ENCODE data around the gene KIZ.

KIZ gene

DNA sequence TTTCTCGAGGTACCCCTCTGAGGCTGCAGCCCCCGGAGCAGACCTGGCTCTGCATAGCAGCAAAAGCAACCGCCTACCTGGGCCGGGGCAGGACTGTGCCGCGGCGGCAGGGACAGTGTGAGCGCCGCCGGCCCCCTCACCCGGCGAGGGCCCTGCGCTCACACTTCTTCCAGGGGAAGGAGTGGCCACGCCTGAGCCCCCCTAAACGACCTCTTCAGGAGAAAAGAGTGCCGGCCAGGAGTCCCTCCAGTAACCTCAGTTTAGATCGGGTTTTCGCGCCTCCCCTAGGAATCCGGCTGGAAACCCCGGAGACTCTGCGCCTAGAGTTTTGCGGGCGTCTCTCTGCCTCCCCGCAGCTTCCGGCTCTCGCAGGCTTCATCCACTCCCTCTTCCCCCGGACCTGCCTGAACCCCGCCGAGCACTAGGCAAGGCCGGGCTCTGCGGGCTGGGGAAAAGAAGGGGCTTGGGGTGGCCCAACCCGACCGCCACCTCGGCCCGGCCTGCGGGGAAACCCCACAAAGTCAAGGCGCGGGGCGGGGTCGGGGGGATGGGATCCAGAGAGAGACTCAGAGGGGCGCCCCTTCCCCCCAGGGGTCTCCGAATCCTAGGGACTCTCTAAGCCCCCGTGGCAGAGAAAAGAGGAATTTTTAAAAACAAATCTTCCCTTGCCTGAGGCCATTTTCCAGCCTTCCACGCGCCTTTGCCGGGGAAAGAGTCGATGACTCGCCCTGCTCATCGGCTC, 20.3 kb upstream of the KIZ start:
- no peak for DNase-seq

DNA sequence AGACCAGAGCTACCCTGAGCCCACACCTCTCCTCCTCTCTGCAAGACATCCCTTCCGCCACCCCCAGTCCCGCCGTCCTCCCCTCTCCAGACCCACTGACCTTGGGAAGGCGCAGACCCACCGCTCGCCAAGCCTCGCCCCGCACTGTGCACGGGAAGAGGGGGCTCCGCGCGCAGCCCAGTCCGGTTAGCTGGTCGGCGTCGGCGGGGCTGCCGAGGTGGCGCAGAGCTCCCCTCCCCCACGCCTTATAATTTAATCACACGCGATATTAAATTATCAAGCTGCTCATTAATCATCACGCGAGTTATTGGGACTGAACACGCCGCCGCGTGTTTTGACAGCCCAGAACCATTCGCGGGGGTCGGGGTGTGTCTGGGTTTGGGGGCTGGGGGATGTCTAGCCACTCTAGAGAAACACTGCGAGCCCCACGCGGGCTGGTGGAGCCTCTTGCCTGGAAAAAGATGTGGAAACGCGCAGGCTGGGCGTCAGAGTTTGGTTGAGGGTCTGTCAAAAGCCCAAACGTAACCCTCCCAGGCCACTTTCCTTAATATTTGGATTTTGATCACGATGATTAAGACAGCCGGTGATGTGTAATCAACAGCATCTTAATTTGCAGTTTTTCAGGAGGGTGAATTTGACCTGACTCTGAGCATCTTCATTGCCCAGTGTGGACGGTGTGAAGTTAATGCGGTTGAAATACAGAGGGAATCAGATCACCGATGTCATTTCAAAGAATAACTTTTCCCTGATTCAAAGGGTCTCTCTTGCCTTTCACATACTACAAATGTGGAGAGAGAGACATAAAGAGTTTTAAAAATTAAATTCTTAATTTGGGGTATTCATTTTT, 19.5 kb upstream of the KIZ start, which contains the start of gene LINC00237:
LINC00237 (minus strand) TSS at position 188 of the 847 bp plus-strand sequence.
- DNase-seq: no peak

DNA sequence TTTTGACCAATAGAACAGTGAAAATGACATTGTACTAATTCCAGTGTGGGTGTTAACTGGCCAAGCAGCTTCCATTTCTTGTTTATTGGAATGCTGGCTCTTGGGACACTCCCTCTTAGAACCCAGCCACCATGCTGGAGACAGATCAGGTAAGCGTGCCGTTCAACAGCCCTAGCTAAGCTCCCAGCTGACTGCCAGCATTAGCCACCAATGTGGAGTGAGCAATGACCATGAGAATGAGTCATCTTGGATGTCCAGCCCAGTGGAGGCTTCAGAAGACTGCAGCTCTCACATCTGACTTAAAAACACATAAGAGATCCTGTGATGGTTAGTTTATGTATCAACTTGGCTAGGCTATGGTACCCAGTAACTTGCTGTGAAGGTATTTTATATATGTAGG, 16.7 kb upstream of the KIZ start:
- DNase-seq: no peak

DNA sequence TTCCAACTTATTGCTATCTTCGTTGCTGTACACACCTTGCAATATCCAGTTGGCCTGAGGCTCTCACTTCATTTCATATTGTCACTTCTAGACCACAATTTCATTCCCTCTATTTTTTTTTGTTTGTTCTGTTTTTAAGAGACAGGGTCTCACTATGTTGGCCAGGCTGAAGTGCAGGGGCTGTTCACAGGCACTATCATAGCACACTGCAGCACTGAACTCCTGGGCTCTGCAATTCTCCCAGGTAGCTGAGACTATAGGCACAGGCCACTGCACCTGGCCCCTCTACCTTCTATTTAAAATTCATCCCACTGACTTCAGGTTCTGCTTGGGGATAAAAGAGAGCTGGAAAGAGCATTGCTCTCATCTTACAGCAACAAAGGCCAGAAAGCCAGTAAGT, 15.1 kb upstream of the KIZ start:
- no peak for DNase-seq

DNA sequence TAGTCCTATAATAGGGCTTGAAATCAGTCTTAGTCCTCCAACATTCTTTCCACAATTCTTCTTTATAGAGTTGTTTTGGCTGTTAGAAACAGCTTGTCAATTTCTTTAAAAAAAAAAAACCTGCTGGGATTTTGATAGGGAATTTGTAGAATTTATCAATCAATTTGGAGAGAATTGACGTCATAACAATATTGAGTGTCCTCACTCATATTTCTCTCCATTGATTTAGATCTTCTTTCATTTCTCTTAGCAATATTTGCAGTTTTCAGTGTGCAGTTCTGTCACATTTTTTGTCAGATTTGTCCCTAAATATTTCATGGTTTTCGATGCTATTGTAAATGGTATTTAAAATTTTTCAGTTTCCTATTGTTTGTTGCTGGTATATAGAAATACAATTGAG, 14.5 kb upstream of the KIZ start:
- no peak for DNase-seq

DNA sequence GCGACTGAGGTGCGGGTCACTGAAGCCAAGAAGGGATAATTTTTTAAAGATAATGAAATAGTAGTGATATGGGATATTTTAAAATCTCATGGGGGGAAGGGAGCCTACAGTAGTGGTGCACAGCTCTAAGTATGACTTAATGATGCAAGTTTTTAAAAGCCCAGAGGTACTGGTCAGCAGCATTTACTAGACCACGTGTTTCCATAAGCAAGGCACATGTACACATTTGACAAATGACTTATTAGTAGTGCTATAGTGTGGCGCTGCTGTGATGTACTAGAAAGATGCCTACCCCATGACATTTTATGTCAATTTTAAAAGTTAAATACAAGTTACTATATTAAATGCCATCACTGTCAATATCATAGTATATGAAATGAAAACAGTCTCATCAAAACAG, 12.2 kb upstream of the KIZ start:
- no peak for DNase-seq

DNA sequence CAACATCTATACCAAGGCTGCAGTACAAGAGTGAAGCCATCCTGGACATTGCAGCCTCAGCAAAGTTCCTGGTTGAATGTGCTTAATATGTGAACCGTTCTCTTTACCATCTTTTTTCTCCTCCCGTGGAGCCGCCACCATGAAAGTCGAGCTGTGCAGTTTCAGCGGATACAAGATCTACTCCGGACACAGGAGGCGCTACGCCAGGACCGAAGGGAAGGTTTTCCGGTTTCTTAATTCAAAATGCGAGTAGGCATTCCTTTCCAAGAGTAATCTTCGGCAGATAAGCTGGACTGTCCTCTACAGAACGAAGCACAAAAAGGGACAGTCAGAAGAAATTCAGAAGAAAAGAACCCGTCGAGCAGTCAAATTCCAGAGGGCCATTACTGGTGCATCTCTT, 11.3 kb upstream of the KIZ start:
- no peak for DNase-seq

DNA sequence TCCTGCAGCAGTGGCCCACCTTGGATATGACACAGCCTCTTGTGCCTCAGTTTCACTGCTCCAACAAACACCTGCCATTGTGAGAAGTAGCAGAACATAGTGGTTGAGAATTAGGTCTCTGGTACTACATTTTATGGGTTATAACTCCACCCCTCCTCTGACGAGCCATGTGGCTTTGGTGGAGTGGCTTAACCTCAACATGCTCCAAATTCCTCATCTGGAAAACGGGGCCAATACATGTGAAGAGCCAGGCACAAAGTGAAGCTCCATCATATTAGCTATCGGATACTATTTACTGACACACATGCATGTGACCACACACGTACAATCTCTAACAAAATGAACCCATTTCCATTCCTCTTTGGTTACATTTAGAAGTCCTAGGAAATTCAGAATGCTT, 8.4 kb upstream of the KIZ start:
- DNase-seq: no peak

DNA sequence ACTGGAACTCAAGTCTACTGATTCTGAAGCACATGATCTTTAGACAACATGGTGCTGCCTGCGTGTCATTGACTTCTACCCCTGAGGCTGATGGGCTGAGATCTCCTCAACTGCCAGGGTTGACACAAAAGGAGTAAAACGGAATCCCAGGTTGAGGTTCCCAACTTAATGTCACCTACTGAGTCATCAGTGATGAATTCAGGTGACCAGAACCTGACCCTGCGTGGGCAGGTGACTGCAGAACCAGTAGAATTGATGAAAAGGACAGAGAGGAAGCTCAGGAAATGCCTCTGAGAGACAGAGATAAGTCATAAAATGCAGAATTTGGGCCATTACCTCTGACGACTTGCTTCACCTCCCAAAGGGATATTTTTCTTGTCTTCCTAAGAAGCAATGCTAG, 7.7 kb upstream of the KIZ start:
- no peak for DNase-seq

DNA sequence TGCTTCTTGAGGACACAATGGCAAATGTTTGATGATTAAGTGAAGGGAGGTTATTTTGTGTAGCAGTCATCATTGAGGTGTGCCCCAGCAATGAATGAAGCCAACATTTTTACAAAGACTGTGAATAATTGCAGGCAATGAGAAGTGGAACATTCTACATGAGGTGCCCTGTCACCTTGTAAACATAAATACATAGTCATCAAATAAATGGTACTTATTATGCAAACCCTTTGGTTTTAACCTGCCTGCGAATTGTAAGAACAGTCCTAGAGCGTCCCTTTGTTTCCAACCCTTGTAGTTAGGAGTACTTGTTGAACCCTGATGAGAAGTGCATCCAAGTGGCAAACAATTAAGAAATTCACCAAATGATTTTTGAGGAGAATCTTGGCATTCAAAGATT, 7.1 kb upstream of the KIZ start:
- no peak for DNase-seq

DNA sequence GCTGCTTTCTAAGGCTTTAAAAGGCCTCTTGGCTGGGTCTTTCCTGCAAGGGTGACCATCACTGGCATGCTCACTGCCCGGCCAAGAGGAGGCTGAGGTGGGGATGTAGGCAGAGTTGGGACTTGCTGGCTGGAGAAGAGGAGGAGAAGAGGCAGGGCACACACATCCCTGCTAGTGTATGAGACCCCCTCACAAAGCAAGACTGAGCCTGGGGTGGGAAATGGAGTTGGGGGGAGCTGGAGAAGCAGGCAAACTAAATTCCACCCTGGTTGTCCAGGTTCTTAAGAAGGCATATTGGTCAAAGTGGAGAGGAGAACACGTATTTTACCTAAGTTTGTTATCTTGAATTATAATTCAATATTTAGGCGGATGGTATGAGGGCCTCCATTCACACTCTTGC, 1.7 kb upstream of the KIZ start:
- DNase-seq: no peak

DNA sequence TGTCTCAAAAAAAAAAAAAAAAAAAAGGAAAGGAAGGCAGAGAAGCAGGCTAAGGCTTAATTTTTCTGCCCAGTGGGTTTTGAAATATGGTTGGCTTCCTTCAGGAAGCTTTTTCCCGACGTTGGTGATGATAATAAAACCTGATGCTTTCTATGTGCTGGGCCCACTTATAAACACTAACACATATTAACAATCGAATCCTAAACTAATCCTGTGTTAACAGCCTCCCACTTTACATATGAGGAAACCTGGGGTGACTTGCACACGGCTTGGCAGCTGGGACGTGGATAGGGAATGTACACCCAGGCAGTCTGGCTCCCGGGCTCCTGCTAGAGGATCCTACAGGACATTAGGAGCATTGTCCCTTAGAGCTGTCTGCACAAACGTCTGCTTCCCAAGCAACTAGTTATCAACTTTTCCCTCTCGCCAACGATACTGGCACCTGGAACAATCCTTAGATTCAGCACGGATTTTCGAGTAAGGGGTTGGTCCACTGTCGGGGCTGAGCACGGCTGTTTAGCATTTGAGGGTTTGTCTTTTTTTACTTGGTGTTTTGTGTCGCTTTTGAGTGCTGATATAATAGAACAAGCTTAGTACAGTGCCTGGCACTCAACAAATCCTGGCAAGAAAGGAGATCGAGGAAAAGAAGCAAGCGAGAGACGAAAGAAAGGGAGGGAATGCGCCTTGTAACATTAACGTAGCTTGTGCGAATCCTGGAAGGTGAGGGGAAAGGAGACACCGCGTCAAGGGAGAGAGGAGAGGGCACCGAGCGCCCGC, 622 bp upstream of the KIZ start:
- no peak for DNase-seq

DNA sequence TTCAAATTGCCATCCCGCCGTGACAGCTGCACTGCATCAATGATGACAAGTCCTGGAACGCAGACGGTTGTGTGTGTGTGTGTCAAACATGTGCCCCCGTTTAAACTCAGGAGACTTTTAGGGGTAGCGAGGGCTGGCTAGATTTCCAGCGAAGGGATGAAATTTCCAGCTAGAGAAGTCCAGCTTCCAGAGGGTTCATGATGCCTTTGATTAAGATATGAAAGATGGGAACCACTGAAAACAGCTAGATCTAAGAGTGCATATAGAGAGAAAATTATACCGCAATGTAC, 644 bp downstream of the KIZ start:
- no peak for DNase-seq

DNA sequence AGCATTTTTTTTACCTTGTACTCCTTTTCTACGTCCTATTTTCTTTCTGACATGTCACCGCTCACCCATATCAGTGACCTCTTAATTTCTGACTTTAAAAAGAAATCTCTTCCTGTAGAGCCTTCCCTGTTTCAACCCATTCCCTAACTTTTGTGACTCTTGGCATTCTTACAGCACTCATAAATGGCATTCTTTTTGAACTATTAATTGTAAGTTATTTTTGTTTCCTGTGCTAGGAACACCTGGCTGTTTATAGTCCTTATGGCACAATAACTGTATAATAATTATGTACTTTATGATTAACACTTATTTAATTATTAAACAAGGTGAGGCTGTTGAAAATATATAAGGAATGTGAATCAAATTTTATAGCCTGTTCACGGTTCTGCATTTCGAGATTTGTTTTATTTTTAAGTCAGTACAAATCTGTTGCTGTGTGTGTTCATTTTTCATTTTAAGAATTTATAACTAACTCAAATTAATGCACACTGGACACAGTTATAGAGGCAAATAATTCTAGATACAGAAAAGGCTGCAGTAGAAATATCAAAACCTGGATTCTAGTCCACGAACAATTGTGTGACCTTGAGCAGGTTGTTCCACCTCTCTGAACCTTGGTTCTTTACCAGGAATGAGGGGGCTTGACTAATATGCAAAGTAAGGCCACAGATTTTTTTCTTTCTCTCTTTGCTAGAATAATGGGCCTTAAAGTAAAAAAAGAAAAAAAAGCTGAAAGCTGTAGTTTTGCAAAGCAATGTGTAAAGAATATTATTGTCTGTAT, 1.5 kb downstream of the KIZ start:
- DNase-seq: no peak

DNA sequence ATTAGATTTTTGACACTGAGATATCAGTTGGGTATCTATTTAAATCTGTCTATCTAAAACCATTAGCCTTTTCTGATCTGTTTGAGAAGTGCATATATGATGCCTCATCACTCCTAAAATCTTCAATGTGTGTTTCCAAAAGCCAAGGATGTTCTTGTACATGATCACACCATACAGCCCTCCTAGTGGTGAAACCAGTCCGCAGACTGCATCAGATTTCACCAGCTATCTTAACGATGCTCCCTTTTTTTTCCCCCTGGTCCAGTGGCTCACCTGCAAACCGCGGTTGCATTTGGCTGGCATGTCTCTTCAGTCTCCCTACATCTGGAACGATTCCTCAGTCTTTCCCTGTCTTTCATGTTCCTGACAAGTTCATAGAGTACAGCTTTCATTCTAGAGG, 4.0 kb downstream of the KIZ start:
- no peak for DNase-seq

DNA sequence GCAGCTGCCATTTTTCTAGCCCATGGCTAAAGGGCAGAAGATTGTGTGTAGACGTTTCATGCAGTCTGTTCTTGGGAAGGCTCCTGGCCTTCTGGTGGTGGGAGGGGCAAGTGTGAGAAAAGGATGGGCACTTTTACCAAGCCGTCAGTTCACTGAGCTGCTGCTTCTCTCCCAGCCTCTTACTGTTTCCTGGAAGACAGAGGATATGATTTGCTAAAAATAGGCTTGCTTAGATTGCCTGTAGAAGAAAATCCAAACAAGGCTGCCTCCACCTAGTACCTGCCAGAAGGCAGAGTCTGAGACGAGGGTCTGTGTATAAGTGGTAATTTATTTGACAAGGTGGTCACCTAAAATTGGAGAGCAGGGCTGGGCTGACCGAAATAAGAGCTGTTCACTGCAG, 7.5 kb downstream of the KIZ start:
- no peak for DNase-seq

DNA sequence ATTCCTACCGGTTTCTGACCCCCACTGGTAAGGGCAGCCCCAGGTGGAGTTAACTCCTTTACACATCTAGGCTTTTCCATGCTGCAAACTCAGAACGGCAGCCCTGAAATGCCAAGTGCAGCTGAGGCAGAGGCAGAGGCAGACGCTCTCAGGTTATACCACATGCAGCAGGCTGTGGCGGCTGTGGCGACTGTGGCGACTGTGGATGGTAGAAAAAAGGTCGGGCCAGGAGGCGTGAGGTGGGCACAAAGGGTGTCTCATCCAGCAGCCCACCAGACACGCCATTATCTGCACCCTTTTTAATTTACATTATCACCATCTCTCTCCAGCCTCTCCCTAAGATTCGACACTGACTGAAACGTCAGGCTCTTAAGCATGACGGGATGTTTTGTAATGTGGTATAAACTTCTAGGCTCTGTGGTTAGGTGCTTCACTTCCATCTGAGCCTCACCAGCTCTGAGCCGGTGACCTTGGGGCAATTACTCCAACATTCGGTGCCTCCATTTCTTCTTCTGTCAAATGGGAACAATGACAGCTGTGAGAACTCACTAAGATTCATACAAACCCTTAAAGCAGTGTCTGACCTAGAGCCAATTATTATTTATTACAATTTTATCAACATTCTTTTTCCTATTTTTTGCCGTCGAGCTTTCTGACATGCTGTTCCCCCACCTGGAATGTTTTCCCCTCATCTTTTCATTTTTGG, 8.2 kb downstream of the KIZ start:
- no peak for DNase-seq

DNA sequence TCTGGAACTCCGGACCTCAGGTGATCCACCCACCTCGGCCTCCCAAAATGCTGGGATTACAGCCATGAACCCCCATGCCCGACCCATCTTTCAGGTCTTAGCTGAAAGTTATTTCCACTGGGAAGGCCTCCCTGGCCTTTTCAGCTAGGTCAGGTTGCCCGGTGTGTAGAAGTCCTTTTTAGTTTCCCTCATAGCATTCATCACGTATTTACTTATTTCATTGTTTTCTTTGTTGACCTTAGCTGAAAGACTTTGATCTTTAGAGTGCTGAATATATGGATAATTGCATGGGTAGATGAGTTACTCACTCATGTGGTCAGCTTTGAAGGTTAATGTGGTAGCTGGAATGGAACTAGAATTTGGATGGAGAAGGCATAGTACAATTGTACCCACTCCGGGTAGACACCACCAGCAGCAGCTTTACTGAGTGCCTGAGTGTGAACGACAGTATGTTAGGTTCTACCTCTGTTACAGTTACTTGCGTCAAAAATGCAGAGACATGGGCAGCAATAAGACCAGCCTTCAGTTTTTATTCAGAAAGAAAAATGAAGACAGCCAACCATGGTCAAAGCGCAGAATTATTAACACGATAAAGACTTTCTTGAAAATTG, 9.1 kb downstream of the KIZ start:
- DNase-seq: no peak

DNA sequence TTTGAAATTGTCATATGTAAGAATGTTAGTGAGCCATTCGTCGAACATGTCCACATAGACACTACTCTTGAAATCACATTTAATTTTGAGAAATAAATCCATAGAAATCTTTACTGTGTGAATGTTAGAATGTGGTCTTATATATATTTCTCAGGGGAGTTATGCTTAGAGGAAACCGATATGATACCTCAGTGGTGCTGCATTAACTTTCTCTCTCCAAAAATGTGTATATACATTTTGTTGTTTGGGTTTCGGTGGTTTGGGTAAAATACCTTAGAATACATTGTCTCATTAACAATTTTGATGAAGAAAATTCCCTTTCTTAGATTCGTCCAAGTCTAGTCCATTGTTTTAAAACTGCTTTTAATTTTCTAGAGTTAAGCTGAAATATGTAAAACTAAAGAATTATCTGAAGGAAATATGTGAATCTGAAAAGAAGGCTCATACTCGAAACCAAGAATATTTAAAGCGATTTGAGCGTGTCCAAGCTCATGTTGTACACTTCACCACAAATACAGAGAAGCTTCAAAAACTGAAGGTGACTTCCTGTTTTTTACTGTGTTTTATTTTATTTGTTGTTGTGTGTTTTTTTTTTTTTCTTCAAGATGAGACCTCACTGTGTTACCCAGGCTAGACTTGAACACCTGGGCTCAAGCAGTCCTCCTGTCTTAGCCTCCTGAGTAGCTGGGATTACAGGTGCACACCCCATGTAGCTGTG, 10.3 kb downstream of the KIZ start:
- no peak for DNase-seq

DNA sequence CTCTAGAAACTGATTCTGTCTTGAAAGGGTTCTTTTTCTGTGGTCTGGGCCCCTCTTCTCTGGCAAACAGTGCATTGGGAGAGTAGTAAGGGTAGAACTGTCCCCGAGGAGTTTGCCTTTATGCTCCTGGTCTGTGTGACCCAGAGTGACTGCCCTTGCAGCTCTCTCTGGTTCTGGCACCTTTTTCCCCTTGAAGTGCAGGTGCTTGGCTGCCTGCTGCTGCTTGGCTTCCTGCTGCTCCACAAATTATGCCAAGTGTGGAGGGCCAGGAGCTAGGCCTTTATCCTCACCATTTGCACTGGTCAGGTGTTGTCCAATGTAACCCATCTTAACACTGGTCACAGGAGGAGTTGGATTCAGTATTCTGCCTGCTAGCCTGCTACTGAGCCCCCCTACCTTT, 11.2 kb downstream of the KIZ start:
- no peak for DNase-seq

DNA sequence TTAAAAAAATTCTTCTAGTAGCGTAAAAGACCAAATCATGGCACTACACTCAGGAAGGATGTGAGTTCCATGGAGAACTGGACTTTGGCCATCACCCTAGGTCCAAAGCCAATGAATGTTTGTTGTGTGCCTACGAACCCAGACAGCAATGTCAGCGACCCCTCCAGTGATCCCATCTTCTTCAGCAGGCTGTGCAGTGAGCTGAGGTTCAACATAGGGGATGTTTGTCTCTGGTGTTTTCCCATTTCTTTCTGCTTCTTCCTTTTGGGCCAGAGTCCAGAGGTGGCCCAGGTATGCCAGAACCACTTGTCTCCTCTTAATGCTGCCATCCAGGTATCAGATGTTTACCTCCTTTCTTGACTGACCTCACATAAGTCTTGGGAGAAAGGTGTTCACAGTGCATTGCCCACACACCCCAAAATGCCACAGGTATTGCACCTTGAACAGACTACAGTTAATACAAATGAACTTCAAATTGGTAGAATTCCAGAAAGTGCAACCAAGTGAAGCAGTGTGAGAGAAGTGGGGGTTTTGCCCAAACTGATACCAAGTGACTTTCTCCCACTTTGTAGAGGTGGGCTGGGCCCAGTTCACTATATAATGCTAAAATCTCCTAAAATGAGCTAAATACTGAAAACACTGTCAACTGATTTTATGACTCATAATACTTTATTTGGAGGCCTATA, 14.1 kb downstream of the KIZ start:
- no peak for DNase-seq
